Suprapubic skin (tissue), 3 donors: ENCODE results near the gene FBRS.

Experiments used
- CTCF ChIP-seq, 2 donors: fragments of 200-600 bp in 1 of 2; fragments of 450-650 bp in 1 of 2; sonication (generic) in 1 of 2; IDR thresholded peaks; one replicate each; pipeline ENCODE4 v1.5.1; 2016 to 2019; ENCODE audit warnings: antibody characterized with exemption in 2 of 2, mild to moderate bottlenecking in 1 of 2, moderate library complexity in 1 of 2
- POLR2AphosphoS5 ChIP-seq, 3 donors: sonication (generic); formaldehyde crosslinking; IDR thresholded peaks; one replicate each; pipeline ENCODE4 v1.6.1; 2017; ENCODE audit warnings: antibody characterized with exemption in 3 of 3

- TF ChIP-seq CTCF (IDR thresholded peaks at IDR 0.05) (no peak), POLR2AphosphoS5 (IDR thresholded peaks at IDR 0.05) (peak; percentile 6 to 15 (median 14))
Observed at GRCh38 chr16:30698816-30699614, 40.8 kb downstream of the FBRS start, which contains the start of gene SRCAP.
